GM23338 (cell line): ENCODE results near the gene CAPN1. TPM values are rescaled to one million over a fixed set of nuclear protein-coding genes. Genes with fewer than 3 reads are reported as not detected.

Source experiments
- ETS1 ChIP-seq: IDR thresholded peaks from 2 replicates; pipeline ENCODE4 v1.6.1; 2016; ENCODE audit warnings: antibody characterized with exemption
- EZH2 ChIP-seq: fragments of 200-600 bp; sonication (generic); IDR thresholded peaks from one replicate; pipeline ENCODE4 v1.8.0; 2017; ENCODE audit warnings: antibody characterized with exemption, mild to moderate bottlenecking, low read depth; ENCODE audit not compliant: unreplicated experiment
- ZNF114 ChIP-seq: fragments of 250-450 bp; sonication (Bioruptor Pico); IDR thresholded peaks from 2 replicates; pipeline ENCODE4 v1.5.0; 2020; ENCODE audit warnings: mild to moderate bottlenecking, moderate library complexity
- ZNF331 ChIP-seq: fragments of 250-450 bp; sonication (Bioruptor Pico); IDR thresholded peaks from 2 replicates; pipeline ENCODE4 v1.5.0; 2020; ENCODE audit warnings: low read depth, mild to moderate bottlenecking, moderate library complexity
- ZNF462 ChIP-seq: fragments of 250-450 bp; sonication (Bioruptor Pico); IDR thresholded peaks from 2 replicates; pipeline ENCODE4 v1.5.0; 2020; ENCODE audit warnings: mild to moderate bottlenecking, moderate library complexity
- polyA plus RNA-seq: library from polyadenylated mRNA; unstranded; fragments of >200 nt; fragmentation: Nextera tagmentation; extraction: Ambion mirVana; gene quantifications from 2 replicates; pipeline ENCODE4 v1.2.1, GENCODE V29; 2016
- total RNA-seq: library from RNA; depleted of rRNA; stranded (reverse); fragments of >200 nt; shearing (Covaris generic); gene quantifications from 2 replicates; pipeline ENCODE4 v1.2.3, GENCODE V29; 2014
- TF ChIP-seq, protein P1 (sequence below): IDR thresholded peaks from one replicate; pipeline ENCODE4 v1.6.1; 2018; ENCODE audit warnings: antibody characterized with exemption; ENCODE audit not compliant: unreplicated experiment

Gene CAPN1
- total and polyA plus RNA-seq, 2 experiments from 2014 or later: 67.3 to 277 TPM

GRCh38 chr11:65214212-65214845 lies 32.6 kb downstream of the CAPN1 start (continued):
- TF ChIP-seq ZNF462 (CRISPR knock-in tag): no peak
- no peak for TF ChIP-seq EZH2
- no peak for TF ChIP-seq ETS1
- no peak for TF ChIP-seq ZNF331 (CRISPR knock-in tag)
- TF ChIP-seq, protein P1, sequence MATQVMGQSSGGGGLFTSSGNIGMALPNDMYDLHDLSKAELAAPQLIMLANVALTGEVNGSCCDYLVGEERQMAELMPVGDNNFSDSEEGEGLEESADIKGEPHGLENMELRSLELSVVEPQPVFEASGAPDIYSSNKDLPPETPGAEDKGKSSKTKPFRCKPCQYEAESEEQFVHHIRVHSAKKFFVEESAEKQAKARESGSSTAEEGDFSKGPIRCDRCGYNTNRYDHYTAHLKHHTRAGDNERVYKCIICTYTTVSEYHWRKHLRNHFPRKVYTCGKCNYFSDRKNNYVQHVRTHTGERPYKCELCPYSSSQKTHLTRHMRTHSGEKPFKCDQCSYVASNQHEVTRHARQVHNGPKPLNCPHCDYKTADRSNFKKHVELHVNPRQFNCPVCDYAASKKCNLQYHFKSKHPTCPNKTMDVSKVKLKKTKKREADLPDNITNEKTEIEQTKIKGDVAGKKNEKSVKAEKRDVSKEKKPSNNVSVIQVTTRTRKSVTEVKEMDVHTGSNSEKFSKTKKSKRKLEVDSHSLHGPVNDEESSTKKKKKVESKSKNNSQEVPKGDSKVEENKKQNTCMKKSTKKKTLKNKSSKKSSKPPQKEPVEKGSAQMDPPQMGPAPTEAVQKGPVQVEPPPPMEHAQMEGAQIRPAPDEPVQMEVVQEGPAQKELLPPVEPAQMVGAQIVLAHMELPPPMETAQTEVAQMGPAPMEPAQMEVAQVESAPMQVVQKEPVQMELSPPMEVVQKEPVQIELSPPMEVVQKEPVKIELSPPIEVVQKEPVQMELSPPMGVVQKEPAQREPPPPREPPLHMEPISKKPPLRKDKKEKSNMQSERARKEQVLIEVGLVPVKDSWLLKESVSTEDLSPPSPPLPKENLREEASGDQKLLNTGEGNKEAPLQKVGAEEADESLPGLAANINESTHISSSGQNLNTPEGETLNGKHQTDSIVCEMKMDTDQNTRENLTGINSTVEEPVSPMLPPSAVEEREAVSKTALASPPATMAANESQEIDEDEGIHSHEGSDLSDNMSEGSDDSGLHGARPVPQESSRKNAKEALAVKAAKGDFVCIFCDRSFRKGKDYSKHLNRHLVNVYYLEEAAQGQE: no peak
- TF ChIP-seq ZNF114 (CRISPR knock-in tag): no peak
